ENCODE data around the gene MED13L. TPM values are rescaled to one million over a fixed set of nuclear protein-coding genes. Genes with fewer than 3 reads are reported as not detected.

MED13L gene
- total and polyA plus RNA-seq, 2 of the 8 experiments (the other 6 are each of a cell fraction or from before 2014, with no cell fraction given): 15.9 to 51.7 TPM

GRCh38 chr12:116037941-116038837 lies 239.3 kb downstream of the MED13L start:
- Histone ChIP-seq H3K4ac (replicated peaks; ENCODE audit: insufficient read length, low read depth, low read length) (no peak overlapping the region), H3K23ac (ENCODE audit: insufficient read length) (no peak overlapping the region), H3K23me2 (ENCODE audit: low read depth, low read length) (no peaks in the 10 kb centered on the region), H3K4me2 (ENCODE audit: insufficient read depth in 1 of 2, low read depth in 2 of 2, low read length in 2 of 2) (no peak overlapping the region), H4K20me1 (replicated peaks in 1 of 2; ENCODE audit: control insufficient read depth in 1 of 2, insufficient read depth in 2 of 2, low read length in 2 of 2) (no peaks in the 10 kb centered on the region), H3K79me2 (ENCODE audit: control insufficient read depth in 1 of 2, insufficient read depth in 2 of 2, low read length in 2 of 2) (peaks cover 0 to 13% of the 10 kb centered on the region in 2 experiments; a peak in 1 of 4 replicates), H3K4me3 (ENCODE audit: extremely low read depth in 1 of 4, insufficient read depth in 2 of 4, low read depth in 3 of 4, low read length in 4 of 4) (no peak overlapping the region), H2BK20ac (ENCODE audit: low read length) (no peak overlapping the region), H3K14ac (ENCODE audit: insufficient read length) (no peak overlapping the region), H2BK5ac (ENCODE audit: low read depth, low read length) (no peak overlapping the region), H3K56ac (replicated peaks; ENCODE audit: insufficient read length, low read depth, low read length) (no peak overlapping the region), H3K27ac (ENCODE audit: low read depth, low read length) (no peak overlapping the region), H2BK15ac (ENCODE audit: low read length) (no peak overlapping the region), H3K9me3 (ENCODE audit: insufficient read depth in 2 of 2, low read depth in 1 of 2, low read length in 1 of 2) (no peaks in the 10 kb centered on the region), H3K36me3 (ENCODE audit: control insufficient read depth in 2 of 4, insufficient read depth in 4 of 4, low read length in 3 of 4) (no peaks in the 10 kb centered on the region), H4K91ac (replicated peaks; ENCODE audit: insufficient read length, low read length) (no peak overlapping the region), H3K27me3 (replicated peaks in 1 of 4; ENCODE audit: control insufficient read depth in 3 of 4, extremely low read depth in 1 of 4, insufficient read depth in 3 of 4, low read length in 3 of 4) (no peaks in the 10 kb centered on the region), H2AFZ (ENCODE audit: low read length) (no peak overlapping the region), H3K4me1 (replicated peaks in 1 of 4; ENCODE audit: control insufficient read depth in 3 of 4, insufficient read depth in 4 of 4, low read length in 3 of 4) (no peaks in the 10 kb centered on the region), H3K18ac (ENCODE audit: extremely low read depth, low read length) (no peak overlapping the region), H2AK5ac (ENCODE audit: low read depth, low read length) (no peak overlapping the region), H4K8ac (ENCODE audit: extremely low read depth, insufficient read depth, low read length) (no peak overlapping the region), H4K5ac (ENCODE audit: insufficient read length, low read depth, low read length) (no peak overlapping the region), H2BK12ac (ENCODE audit: low read depth, low read length) (no peak overlapping the region), H3K79me1 (ENCODE audit: low read depth, low read length) (no peaks in the 10 kb centered on the region), H3K9ac (replicated peaks in 1 of 4; ENCODE audit: extremely low read depth in 1 of 4, low read depth in 3 of 4, low read length in 3 of 4) (no peak overlapping the region), H2BK120ac (replicated peaks; ENCODE audit: low read depth, low read length) (no peak overlapping the region)
- WGBS, 2 experiments (ENCODE audit: extremely low coverage in 1 of 2, insufficient coverage in 1 of 2, insufficient read length in 1 of 2, insufficient replicate concordance in 2 of 2, low coverage in 1 of 2, low lambda C conversion rate in 2 of 2, missing lambda C conversion rate in 1 of 2): 93% methylated on average over 6 of the region's 6 CpGs; no CpG with 5 or more reads in 1 of the 2 experiments
- ChIA-PET POLR2A (ENCODE audit: partially characterized antibody) (interaction anchor here (0.6 to 0.8 kb wide), 2 partner anchors 11 to 259 kb away, joined by 3 to 4 read pairs; no protein-coding TSS in a partner anchor), CTCF (ENCODE audit: partially characterized antibody) (interaction anchor here (0.6 to 2.3 kb wide), 5 partner anchors 30 to 229 kb away, joined by 3 to 9 read pairs (median 4); no protein-coding TSS in a partner anchor)
- no peak for TF ChIP-seq BRCA1 (IDR thresholded peaks at IDR 0.05; ENCODE audit: low read depth, low read length)
- no peak for TF ChIP-seq E2F6 (IDR thresholded peaks at IDR 0.05)
- no peak for TF ChIP-seq MAFK (IDR thresholded peaks at IDR 0.05; ENCODE audit: low read depth, low read length)
- no peak for TF ChIP-seq GTF2F1 (IDR thresholded peaks at IDR 0.05; ENCODE audit: borderline replicate concordance, low read depth, low read length)
- TF ChIP-seq SIRT6 (IDR thresholded peaks at IDR 0.05; ENCODE audit: low read length): no peak
- TF ChIP-seq TAF7 (optimal IDR thresholded peaks at IDR 0.05; ENCODE audit: borderline replicate concordance, low read depth, low read length): no peak
- no peak for TF ChIP-seq CHD2 (IDR thresholded peaks at IDR 0.05; ENCODE audit: low read length)
- TF ChIP-seq BACH1 (IDR thresholded peaks at IDR 0.05; ENCODE audit: low read length): no peak
- TF ChIP-seq RFX5 (IDR thresholded peaks at IDR 0.05; ENCODE audit: borderline replicate concordance, low read depth, low read length): no peak
- no peak for TF ChIP-seq RAD21 (IDR thresholded peaks at IDR 0.05 in 1 of 2, conservative IDR thresholded peaks at IDR 0.05 in 1 of 2; ENCODE audit: low read depth in 2 of 2, low read length in 2 of 2)
- TF ChIP-seq EGR1 (IDR thresholded peaks at IDR 0.05; ENCODE audit: borderline replicate concordance, low read depth, low read length): no peak
- DNase-seq (ENCODE audit: low read depth in 1 of 2, low spot score in 2 of 2) (no peak), FAIRE-seq (no peak)
